IMR-90 (cell line): ENCODE data around the gene KHK. TPM values are rescaled to one million over a fixed set of nuclear protein-coding genes. Genes with fewer than 3 reads are reported as not detected.
"Not testable (repeated sequence)": the region's sequence is repeated elsewhere in the genome, so short reads cannot be mapped to it uniquely, and the experiment has no call there.

Source experiments
- ATAC-seq: fragments of 200-7000 bp; cut with Tn5 transposase; 2 replicates; pipeline ENCODE4 v1.9.1; 2020; ENCODE audit warnings: low read depth, mild to moderate bottlenecking, moderate library complexity
- BruUV-seq: library from RNA; stranded (reverse); fragments of 400-500 nt; replicated peaks from 2 replicates; lab custom pipeline; 2021; lab: Mats Ljungman, UMichigan
- CTCF ChIA-PET: fragments of 300-600 bp; formaldehyde crosslinking; extraction: SDS; loops from one replicate; lab custom pipeline; 2021; ENCODE audit warnings: antibody characterized with exemption; lab: Yijun Ruan, JAX
- POLR2A ChIA-PET: fragments of 300-600 bp; sonication (Branson Sonifier 250); formaldehyde crosslinking; loops from one replicate; lab custom pipeline; 2022; ENCODE audit warnings: antibody characterized with exemption; ENCODE audit not compliant: unreplicated experiment; lab: Charles Lee
- DNase-seq: peaks from one replicate; pipeline ENCODE4 v3.0.0; 2013
- H2AFZ ChIP-seq: replicated peaks from 2 replicates; pipeline ENCODE3; 2013; ENCODE audit warnings: low read length, mild to moderate bottlenecking; ENCODE audit not compliant: poor library complexity
- H2AK5ac ChIP-seq: 2 replicates; pipeline ENCODE4 v1.6.1; 2013; ENCODE audit warnings: low read depth, low read length, inconsistent platforms
- H2AK9ac ChIP-seq: replicated peaks from 2 replicates; pipeline ENCODE3; 2013; ENCODE audit warnings: mild to moderate bottlenecking, low read depth, low read length, moderate library complexity; ENCODE audit not compliant: poor library complexity
- H2BK120ac ChIP-seq: 2 replicates; pipeline ENCODE4 v1.6.1; 2013; ENCODE audit warnings: low read depth, low read length, inconsistent platforms
- H2BK15ac ChIP-seq: 3 replicates; pipeline ENCODE4 v1.6.1; 2013; ENCODE audit warnings: low read depth, low read length, inconsistent platforms
- H2BK20ac ChIP-seq: 2 replicates; pipeline ENCODE4 v1.6.1; 2013; ENCODE audit warnings: low read depth, mild to moderate bottlenecking, inconsistent platforms, low read length, moderate library complexity
- H2BK5ac ChIP-seq: 2 replicates; pipeline ENCODE4 v1.6.1; 2013; ENCODE audit warnings: mild to moderate bottlenecking, low read depth, low read length, inconsistent platforms; ENCODE audit not compliant: poor library complexity, severe bottlenecking
- H3K14ac ChIP-seq: replicated peaks from 2 replicates; pipeline ENCODE4 v1.6.1; 2013; ENCODE audit warnings: low read depth, low read length, inconsistent platforms
- H3K18ac ChIP-seq: 2 replicates; pipeline ENCODE4 v1.6.1; 2013; ENCODE audit warnings: low read depth, low read length, control low read depth
- H3K23ac ChIP-seq: 2 replicates; pipeline ENCODE4 v1.6.1; 2013; ENCODE audit warnings: low read depth, low read length, inconsistent platforms
- H3K27ac ChIP-seq: 2 replicates; pipeline ENCODE4 v1.5.1; 2013; ENCODE audit warnings: mild to moderate bottlenecking, control low read depth, low read length; ENCODE audit not compliant: insufficient read depth
- H3K27me3 ChIP-seq: 2 replicates; pipeline ENCODE4 v1.6.1; 2013; ENCODE audit warnings: low read length; ENCODE audit not compliant: control insufficient read depth, insufficient read depth
- H3K36me3 ChIP-seq: 2 replicates; pipeline ENCODE4 v1.6.1; 2013; ENCODE audit warnings: low read length, mixed read lengths; ENCODE audit not compliant: control insufficient read depth, insufficient read depth
- H3K4ac ChIP-seq: 2 replicates; pipeline ENCODE4 v1.6.1; 2013; ENCODE audit warnings: low read depth, low read length, inconsistent platforms
- H3K4me1 ChIP-seq: 2 replicates; pipeline ENCODE4 v1.6.1; 2013; ENCODE audit warnings: low read length, mixed read lengths; ENCODE audit not compliant: control insufficient read depth, insufficient read depth
- H3K4me2 ChIP-seq: 2 replicates; pipeline ENCODE4 v1.6.1; 2013; ENCODE audit warnings: low read depth, mild to moderate bottlenecking, control low read depth, low read length, moderate library complexity
- H3K4me3 ChIP-seq: 2 replicates; pipeline ENCODE4 v1.5.1; 2013; ENCODE audit warnings: low read depth, mild to moderate bottlenecking, control low read depth, low read length, moderate library complexity; ENCODE audit not compliant: insufficient read depth
- H3K56ac ChIP-seq: 2 replicates; pipeline ENCODE4 v1.6.1; 2013; ENCODE audit warnings: low read length, inconsistent platforms; ENCODE audit not compliant: insufficient read depth; ENCODE audit errors: extremely low read depth
- H3K79me1 ChIP-seq, 2 experiments: 2 replicates each; pipeline ENCODE4 v1.6.1; 2013; ENCODE audit warnings: low read length in 2 of 2, inconsistent platforms in 1 of 2, low read depth in 1 of 2
- H3K9ac ChIP-seq: 2 replicates; pipeline ENCODE4 v1.6.1; 2013; ENCODE audit warnings: low read depth, low read length, control low read depth
- H3K9me1 ChIP-seq: 2 replicates; pipeline ENCODE4 v1.6.1; 2013; ENCODE audit warnings: low read length, inconsistent platforms; ENCODE audit not compliant: insufficient read depth
- H3K9me3 ChIP-seq: 2 replicates; pipeline ENCODE4 v1.6.1; 2013; ENCODE audit warnings: low read length; ENCODE audit not compliant: control insufficient read depth, insufficient read depth
- H4K20me1 ChIP-seq: 2 replicates; pipeline ENCODE4 v1.6.1; 2013; ENCODE audit warnings: low read length, inconsistent platforms; ENCODE audit not compliant: insufficient read depth
- H4K5ac ChIP-seq: 2 replicates; pipeline ENCODE4 v1.6.1; 2013; ENCODE audit warnings: mild to moderate bottlenecking, low read depth, low read length, control low read depth
- H4K8ac ChIP-seq, 2 experiments: 2 replicates each; pipeline ENCODE4 v1.6.1; 2013; ENCODE audit warnings: low read depth in 2 of 2, low read length in 2 of 2, control low read depth in 1 of 2, inconsistent platforms in 1 of 2
- H4K91ac ChIP-seq: 2 replicates; pipeline ENCODE4 v1.6.1; 2013; ENCODE audit warnings: low read depth, low read length, inconsistent platforms; ENCODE audit not compliant: insufficient read depth
- BHLHE40 ChIP-seq: fragments of 150-350 bp; IDR thresholded peaks from 2 replicates; pipeline ENCODE4 v1.6.1; 2016; ENCODE audit warnings: mild to moderate bottlenecking, low read depth, low read length
- MAFK ChIP-seq: IDR thresholded peaks from 2 replicates; pipeline ENCODE4 v1.6.1; 2012; ENCODE audit warnings: low read depth, low read length, improper control_type of control experiment
- RFX5 ChIP-seq: IDR thresholded peaks from 2 replicates; pipeline ENCODE4 v1.8.0; 2012; ENCODE audit warnings: low read depth, mild to moderate bottlenecking, low read length, moderate library complexity
- WGBS, 2 experiments: methylation state at CpG; one replicate each; pipeline versions ENCODE4 v1.1.5 to v1.1.7; 2013; ENCODE audit warnings: missing lambda C conversion rate in 2 of 2; ENCODE audit not compliant: insufficient read length in 1 of 2; ENCODE audit errors: extremely low coverage in 2 of 2; 5-methylcytosine and 5-hydroxymethylcytosine counted together
- dilution Hi-C: fragments of 300-500 bp; cut with HindIII; formaldehyde crosslinking; loops from one replicate; pipeline ENCODE4 v1.14.3; 2018; ENCODE audit warnings: low sequenced_read_pairs; ENCODE audit not compliant: unreplicated experiment
- in situ Hi-C: fragments of 300-500 bp; cut with MboI; formaldehyde crosslinking; loops from 3 replicates; pipeline ENCODE4 v1.14.3; 2019; ENCODE audit warnings: low sequenced_read_pairs, inconsistent platforms, mixed read lengths
- intact Hi-C: fragments of 100-400 bp; cut with micrococcal nuclease; formaldehyde crosslinking; loops from 2 replicates; pipeline ENCODE4 v1.10.0; 2022
- polyA plus RNA-seq, 3 experiments: library from polyadenylated mRNA; depleted of rRNA; stranded (reverse); fragments of >200 nt; gene quantifications; 2 replicates each; pipeline ENCODE4 v1.2.3, GENCODE V29; 2012; ENCODE audit warnings: low replicate concordance in 1 of 3
- total RNA-seq: library from RNA; depleted of rRNA; stranded (reverse); fragments of >200 nt; gene quantifications from 2 replicates; pipeline ENCODE4 v1.2.3, GENCODE V29; 2012

KHK gene
- total and polyA plus RNA-seq, 2 of the 4 experiments (the other 2 are of a cell fraction): 0.72 to 0.82 TPM

- TF ChIP-seq BHLHE40: no peak
- TF ChIP-seq MAFK: no peak
- no peak for TF ChIP-seq RFX5
These were observed 11.6 kb upstream of the KHK start (continued) for GRCh38 chr2:27074738-27075565.

GRCh38 chr2:27075566-27075871 is 11.1 kb upstream of the KHK start:
- in situ Hi-C loops, intact Hi-C loops, CTCF ChIA-PET: not testable (repeated sequence)

More at GRCh38 chr2:27075566-27075871, 11.1 kb upstream of the KHK start:
- H4K20me1 ChIP-seq, H3K36me3 ChIP-seq, dilution Hi-C loops, POLR2A ChIA-PET, H4K5ac ChIP-seq, H3K4me3 ChIP-seq, H4K91ac ChIP-seq, H2AK9ac ChIP-seq, H3K18ac ChIP-seq, H2BK5ac ChIP-seq, ATAC-seq, H3K56ac ChIP-seq, H3K9me3 ChIP-seq, H3K27me3 ChIP-seq, H3K4me2 ChIP-seq, BruUV-seq, DNase-seq, H2AFZ ChIP-seq: not testable (repeated sequence)
- peak overlapping the region; percentile 72; the same call in 1 of the 2 replicates for H2BK120ac ChIP-seq
- peak overlapping the region; percentile 76; the same call in 1 of the 2 replicates for H3K4ac ChIP-seq
- H3K9ac ChIP-seq: peak overlapping the region; percentile 18; the same call in 1 of the 2 replicates
- WGBS, 2 experiments: 100% methylated on average over 1 of the region's 6 CpGs; no CpG with 5 or more reads in 1 of the 2 experiments
- peak overlapping the region in 1 of 2 experiments; percentile 30; a peak in 1 of 4 replicates for H4K8ac ChIP-seq
- peaks cover 31% of the 10 kb centered on the region for H3K4me1 ChIP-seq
- H2AK5ac ChIP-seq: peak overlapping the region; percentile 10; the same call in 1 of the 2 replicates
- H3K27ac ChIP-seq: peak overlapping the region; percentile 31; the same call in 1 of the 2 replicates
- peak overlapping the region; percentile 31; the same call in 1 of the 2 replicates for H3K23ac ChIP-seq
- peak overlapping the region; percentile 68; the same call in 1 of the 2 replicates for H2BK20ac ChIP-seq
- peak overlapping the region; percentile 19; the same call in 1 of the 3 replicates for H2BK15ac ChIP-seq
- H3K9me1 ChIP-seq: peaks cover 14% of the 10 kb centered on the region; the same call in 1 of the 2 replicates
- peaks cover 5 to 33% of the 10 kb centered on the region in 2 experiments for H3K79me1 ChIP-seq
- H3K14ac ChIP-seq: peak overlapping the region; percentile 50; the same call in 1 of the 2 replicates
